ENCODE measurements around the gene FAM110D. TPM values are rescaled to one million over a fixed set of nuclear protein-coding genes. Genes with fewer than 3 reads are reported as not detected.
A peak's percentile ranks its signal among the peaks of the same experiment; 100 is the strongest.

Gene FAM110D
- total and polyA plus RNA-seq, 2 donors (not counting 1 experiment from before 2014, with no cell fraction given), result not detected

- peak within 1 kb of the TSS; percentile 88 for H3K4me2 ChIP-seq (replicated peaks; ENCODE audit: low read depth, low read length, poor library complexity, severe bottlenecking)
- peaks cover 4% of the 10 kb centered on the region for H4K20me1 ChIP-seq (ENCODE audit: control insufficient read depth, insufficient read depth, low read length, poor library complexity, severe bottlenecking)
- peaks cover 0 to 11% of the 10 kb centered on the region in 2 experiments for H3K36me3 ChIP-seq (replicated peaks in 1 of 2; ENCODE audit: control extremely low read depth in 1 of 2, control insufficient read depth in 1 of 2, extremely low read depth in 1 of 2, insufficient read depth in 2 of 2, low read length in 1 of 2)
- H2AFZ ChIP-seq (ENCODE audit: insufficient read depth, low read depth, low read length, poor library complexity, severe bottlenecking), result peak within 1 kb of the TSS; percentile 95
- H3K9me3 ChIP-seq (ENCODE audit: control extremely low read depth in 1 of 3, control insufficient read depth in 2 of 3, insufficient read depth in 1 of 3, low read length in 2 of 3), result no peaks in the 10 kb centered on the region
- WGBS (ENCODE audit: insufficient coverage), result under 1% methylated on average over 95 of the region's 96 CpGs
- Mint-ChIP-seq H3K4me3 (peak within 1 kb of the TSS; percentile 93), H3K4me1 (peaks cover 16% of the 10 kb centered on the region), H3K27me3 (no peaks in the 10 kb centered on the region), H3K9me3 (ENCODE audit: insufficient read depth) (no peaks in the 10 kb centered on the region), H3K27ac (peak within 1 kb of the TSS; percentile 94)
- no peak for TF ChIP-seq CTCF (IDR thresholded peaks at IDR 0.05)
- TF ChIP-seq EZH2 (IDR thresholded peaks at IDR 0.05; ENCODE audit: borderline replicate concordance, insufficient read depth, low read depth, low read length, poor library complexity, severe bottlenecking), result no peak
- intact Hi-C loops (cut with micrococcal nuclease), result loop anchor here (1.0 to 5.0 kb wide), 9 partner anchors 58 to 676 kb away; partner anchors contain the start of genes CEP85, DHDDS, HMGN2 and PIGV
- peaks cover 12 to 17% of the 10 kb centered on the region in 2 donors for H3K4me1 ChIP-seq (ENCODE audit: control insufficient read depth in 2 of 2, insufficient read depth in 2 of 2, low read length in 2 of 2)
- H3K27ac ChIP-seq (ENCODE audit: low read length in 2 of 2), result peak within 1 kb of the TSS; percentile 60 to 81
- peak within 1 kb of the TSS; percentile 65 to 95 (median 94) for H3K4me3 ChIP-seq (ENCODE audit: control extremely low read depth in 1 of 5, extremely low read depth in 1 of 5, insufficient read depth in 1 of 5, low read depth in 2 of 5, low read length in 4 of 5)
- no peaks in the 10 kb centered on the region for H3K27me3 ChIP-seq (replicated peaks in 1 of 4; ENCODE audit: control extremely low read depth in 1 of 4, control insufficient read depth in 3 of 4, insufficient read depth in 4 of 4, low read length in 3 of 4)
- ChIA-PET POLR2A (interaction anchor here (0.7 kb wide), 1 partner anchor 208 kb away, joined by 3 read pairs; no protein-coding TSS in a partner anchor), CTCF (interaction anchor here (2.1 to 17.9 kb wide), 3 partner anchors 11 to 58 kb away, joined by 6 to 336 read pairs (median 10); partner anchors contain the start of gene ZNF593)
- ATAC-seq (ENCODE audit: low read depth) (peak; percentile 83), DNase-seq (peak; percentile 97)
- peak within 1 kb of the TSS; percentile 81 for H3K9ac ChIP-seq (ENCODE audit: low read length)
- H3K79me2 ChIP-seq (ENCODE audit: control insufficient read depth, insufficient read depth, low read length), result peaks cover 35% of the 10 kb centered on the region
Measured at GRCh38 chr1:26111530-26112406, 47.1 kb upstream of the FAM110D start, which contains the start of gene PDIK1L. Gene PDIK1L, plus strand, starts transcription at chr1:26111824. Its CDS starts 2,485 bp downstream, at chr1:26114309.

Measured in B cell (primary cell).